ENCODE results near the gene SHH.
"Not testable (repeated sequence)": the region's sequence is repeated elsewhere in the genome, so short reads cannot be mapped to it uniquely, and the experiment has no call there.

The SHH gene

GRCh38 chr7:155833651-155834050 lies 21.4 kb upstream of the SHH start:
- no peak overlapping the region for H3K27ac Mint-ChIP-seq
- no peak for ATAC-seq
- no peak overlapping the region for H3K4me3 Mint-ChIP-seq
- H3K4me1 Mint-ChIP-seq: no peaks in the 10 kb centered on the region
- no peaks in the 10 kb centered on the region for H3K9me3 Mint-ChIP-seq
- no peaks in the 10 kb centered on the region for H3K36me3 Mint-ChIP-seq
- no peak for DNase-seq (ENCODE audit: low spot score in 2 of 2)

GRCh38 chr7:155832581-155832981 lies 20.3 kb upstream of the SHH start:
- DNase-seq (ENCODE audit: low spot score in 2 of 2) (no peak), ATAC-seq (no peak)
- no peaks in the 10 kb centered on the region for H3K9me3 Mint-ChIP-seq
- no peak overlapping the region for H3K4me3 Mint-ChIP-seq
- H3K36me3 Mint-ChIP-seq: no peaks in the 10 kb centered on the region
- H3K4me1 Mint-ChIP-seq: no peaks in the 10 kb centered on the region
- no peak overlapping the region for H3K27ac Mint-ChIP-seq

GRCh38 chr7:155831807-155832524 lies 19.7 kb upstream of the SHH start:
- ATAC-seq (no peak), DNase-seq (ENCODE audit: low spot score in 2 of 2) (no peak)
- Mint-ChIP-seq H3K4me3 (no peak overlapping the region), H3K4me1 (no peaks in the 10 kb centered on the region), H3K27ac (no peak overlapping the region), H3K36me3 (no peaks in the 10 kb centered on the region), H3K9me3 (no peaks in the 10 kb centered on the region)

- DNase-seq (ENCODE audit: low spot score in 2 of 2) (no peak), ATAC-seq (no peak)
- Mint-ChIP-seq H3K36me3 (no peaks in the 10 kb centered on the region), H3K4me1 (no peaks in the 10 kb centered on the region), H3K27ac (no peak overlapping the region), H3K9me3 (no peaks in the 10 kb centered on the region), H3K4me3 (no peak overlapping the region)
Observed at GRCh38 chr7:155830961-155831806, 18.9 kb upstream of the SHH start.

GRCh38 chr7:155829796-155830470 lies 17.7 kb upstream of the SHH start:
- DNase-seq (ENCODE audit: low spot score in 2 of 2): no peak
- H3K36me3 Mint-ChIP-seq: no peaks in the 10 kb centered on the region
- H3K9me3 Mint-ChIP-seq: no peaks in the 10 kb centered on the region
- H3K4me3 Mint-ChIP-seq: no peak overlapping the region
- no peaks in the 10 kb centered on the region for H3K4me1 Mint-ChIP-seq
- ATAC-seq: no peak
- H3K27ac Mint-ChIP-seq: no peak overlapping the region

GRCh38 chr7:155825336-155825735 lies 13.1 kb upstream of the SHH start:
- DNase-seq (ENCODE audit: low spot score in 2 of 2): no peak
- no peaks in the 10 kb centered on the region for H3K4me1 Mint-ChIP-seq
- H3K9me3 Mint-ChIP-seq: no peaks in the 10 kb centered on the region
- no peaks in the 10 kb centered on the region for H3K36me3 Mint-ChIP-seq
- no peak overlapping the region for H3K27ac Mint-ChIP-seq
- no peak for ATAC-seq
- H3K4me3 Mint-ChIP-seq: no peak overlapping the region

- H3K27ac Mint-ChIP-seq: no peak overlapping the region
Observed at GRCh38 chr7:155824227-155824886, 12.1 kb upstream of the SHH start.

GRCh38 chr7:155821851-155822250 lies 9.6 kb upstream of the SHH start:
- no peaks in the 10 kb centered on the region for H3K4me1 Mint-ChIP-seq
- no peak for ATAC-seq
- no peaks in the 10 kb centered on the region for H3K9me3 Mint-ChIP-seq
- H3K36me3 Mint-ChIP-seq: no peaks in the 10 kb centered on the region
- H3K27ac Mint-ChIP-seq: no peak overlapping the region
- no peak for DNase-seq (ENCODE audit: low spot score in 2 of 2)
- no peak overlapping the region for H3K4me3 Mint-ChIP-seq

More at GRCh38 chr7:155824227-155824886, 12.1 kb upstream of the SHH start:
- H3K9me3 Mint-ChIP-seq: no peaks in the 10 kb centered on the region
- H3K4me1 Mint-ChIP-seq: no peaks in the 10 kb centered on the region
- DNase-seq (ENCODE audit: low spot score in 2 of 2) (no peak), ATAC-seq (no peak)
- no peak overlapping the region for H3K4me3 Mint-ChIP-seq
- no peaks in the 10 kb centered on the region for H3K36me3 Mint-ChIP-seq

GRCh38 chr7:155820788-155821187 lies 8.5 kb upstream of the SHH start:
- no peak overlapping the region for H3K4me3 Mint-ChIP-seq
- no peaks in the 10 kb centered on the region for H3K36me3 Mint-ChIP-seq
- H3K27ac Mint-ChIP-seq: no peak overlapping the region
- DNase-seq (ENCODE audit: low spot score in 2 of 2) (no peak), ATAC-seq (no peak)
- H3K4me1 Mint-ChIP-seq: peaks cover under 1% of the 10 kb centered on the region
- H3K9me3 Mint-ChIP-seq: no peaks in the 10 kb centered on the region

GRCh38 chr7:155820246-155820645 lies 8.0 kb upstream of the SHH start:
- Mint-ChIP-seq H3K27ac (no peak overlapping the region), H3K36me3 (no peaks in the 10 kb centered on the region), H3K4me3 (no peak overlapping the region), H3K9me3 (no peaks in the 10 kb centered on the region), H3K4me1 (peaks cover 6% of the 10 kb centered on the region)
- DNase-seq (ENCODE audit: low spot score in 2 of 2) (no peak), ATAC-seq (no peak)

GRCh38 chr7:155819186-155819585 lies 6.9 kb upstream of the SHH start:
- no peaks in the 10 kb centered on the region for H3K9me3 Mint-ChIP-seq
- no peak overlapping the region for H3K4me3 Mint-ChIP-seq
- H3K4me1 Mint-ChIP-seq: peaks cover 7% of the 10 kb centered on the region

GRCh38 chr7:155818820-155819168 lies 6.5 kb upstream of the SHH start:
- Mint-ChIP-seq H3K27ac (no peak overlapping the region), H3K36me3 (no peaks in the 10 kb centered on the region), H3K4me3 (no peak overlapping the region), H3K9me3 (no peaks in the 10 kb centered on the region), H3K4me1 (peaks cover 7% of the 10 kb centered on the region)
- no peak for ATAC-seq
- no peak for DNase-seq (ENCODE audit: low spot score in 2 of 2)

More at GRCh38 chr7:155819186-155819585, 6.9 kb upstream of the SHH start:
- Mint-ChIP-seq H3K27ac (no peak overlapping the region), H3K36me3 (no peaks in the 10 kb centered on the region)
- ATAC-seq (no peak), DNase-seq (ENCODE audit: low spot score in 2 of 2) (no peak)

- Mint-ChIP-seq H3K4me1 (peaks cover 7% of the 10 kb centered on the region), H3K27ac (no peak overlapping the region), H3K4me3 (no peak overlapping the region), H3K9me3 (no peaks in the 10 kb centered on the region), H3K36me3 (no peaks in the 10 kb centered on the region)
- DNase-seq (ENCODE audit: low spot score in 2 of 2) (no peak), ATAC-seq (no peak)
Observed at GRCh38 chr7:155818154-155818819, 6.0 kb upstream of the SHH start.

- not testable (repeated sequence) for H3K36me3 Mint-ChIP-seq; H3K27ac Mint-ChIP-seq; H3K4me1 Mint-ChIP-seq; H3K4me3 Mint-ChIP-seq; ATAC-seq; H3K9me3 Mint-ChIP-seq; DNase-seq (ENCODE audit: low spot score in 2 of 2)
Observed at GRCh38 chr7:155817515-155817914, 5.3 kb upstream of the SHH start.

- Mint-ChIP-seq H3K27ac (no peak overlapping the region), H3K9me3 (no peaks in the 10 kb centered on the region), H3K4me3 (no peak overlapping the region), H3K4me1 (peaks cover 12% of the 10 kb centered on the region), H3K36me3 (no peaks in the 10 kb centered on the region)
- ATAC-seq (no peak), DNase-seq (ENCODE audit: low spot score in 2 of 2) (no peak)
Observed at GRCh38 chr7:155816996-155817395, 4.7 kb upstream of the SHH start.
